Activated CD8-positive, alpha-beta T cell treated with anti-CD3 and anti-CD28 coated beads for 36 hours (primary cell): ENCODE results near the gene CRYBA2. TPM values are rescaled to one million over a fixed set of nuclear protein-coding genes. Genes with fewer than 3 reads are reported as not detected.

Source experiments
- ATAC-seq: fragments of 200-7000 bp; cut with Tn5 transposase; one replicate; pipeline ENCODE4 v1.10.0; 2021; ENCODE audit warnings: mild to moderate bottlenecking, moderate library complexity
- CTCF ChIA-PET: fragments of 350-600 bp; sonication (Branson Sonifier 250); formaldehyde crosslinking; loops from one replicate; lab custom pipeline; 2021; ENCODE audit warnings: antibody characterized with exemption; lab: Charles Lee
- POLR2A ChIA-PET: fragments of 350-600 bp; sonication (Branson Sonifier 250); formaldehyde crosslinking; loops from one replicate; lab custom pipeline; 2021; ENCODE audit warnings: antibody characterized with exemption; lab: Charles Lee
- DNase-seq: peaks from one replicate; pipeline ENCODE4 v3.0.0-alpha.2; 2020
- H3K27ac Mint-ChIP-seq: one replicate; pipeline ENCODE4 v1.8.0; 2021; ENCODE audit warnings: mild to moderate bottlenecking, mixed read lengths
- H3K27me3 Mint-ChIP-seq: one replicate; pipeline ENCODE4 v1.8.0; 2021; ENCODE audit warnings: mixed read lengths
- H3K36me3 Mint-ChIP-seq: one replicate; pipeline ENCODE4 v1.8.0; 2021; ENCODE audit warnings: low read depth, mixed read lengths
- H3K4me1 Mint-ChIP-seq: one replicate; pipeline ENCODE4 v1.8.0; 2021; ENCODE audit warnings: low read depth, mixed read lengths
- H3K4me3 Mint-ChIP-seq: one replicate; pipeline ENCODE4 v1.8.0; 2021; ENCODE audit warnings: mild to moderate bottlenecking, moderate library complexity, mixed read lengths
- H3K9me3 Mint-ChIP-seq: one replicate; pipeline ENCODE4 v1.8.0; 2021; ENCODE audit warnings: mixed read lengths
- intact Hi-C: fragments of 100-400 bp; cut with micrococcal nuclease; formaldehyde crosslinking; loops from one replicate; pipeline ENCODE4 v1.10.0; 2022
- total RNA-seq, 2 experiments: library from RNA; stranded (reverse); gene quantifications; one replicate each; pipeline ENCODE4 v1.2.3, GENCODE V29; 2021
- TF ChIP-seq, protein P1 (sequence below): fragments of 200-600 bp; IDR thresholded peaks from one replicate; pipeline ENCODE4 v1.8.0; 2022; ENCODE audit warnings: antibody characterized with exemption, mild to moderate bottlenecking

CRYBA2 gene, protein sequence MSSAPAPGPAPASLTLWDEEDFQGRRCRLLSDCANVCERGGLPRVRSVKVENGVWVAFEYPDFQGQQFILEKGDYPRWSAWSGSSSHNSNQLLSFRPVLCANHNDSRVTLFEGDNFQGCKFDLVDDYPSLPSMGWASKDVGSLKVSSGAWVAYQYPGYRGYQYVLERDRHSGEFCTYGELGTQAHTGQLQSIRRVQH
- not detected for total RNA-seq

DNA sequence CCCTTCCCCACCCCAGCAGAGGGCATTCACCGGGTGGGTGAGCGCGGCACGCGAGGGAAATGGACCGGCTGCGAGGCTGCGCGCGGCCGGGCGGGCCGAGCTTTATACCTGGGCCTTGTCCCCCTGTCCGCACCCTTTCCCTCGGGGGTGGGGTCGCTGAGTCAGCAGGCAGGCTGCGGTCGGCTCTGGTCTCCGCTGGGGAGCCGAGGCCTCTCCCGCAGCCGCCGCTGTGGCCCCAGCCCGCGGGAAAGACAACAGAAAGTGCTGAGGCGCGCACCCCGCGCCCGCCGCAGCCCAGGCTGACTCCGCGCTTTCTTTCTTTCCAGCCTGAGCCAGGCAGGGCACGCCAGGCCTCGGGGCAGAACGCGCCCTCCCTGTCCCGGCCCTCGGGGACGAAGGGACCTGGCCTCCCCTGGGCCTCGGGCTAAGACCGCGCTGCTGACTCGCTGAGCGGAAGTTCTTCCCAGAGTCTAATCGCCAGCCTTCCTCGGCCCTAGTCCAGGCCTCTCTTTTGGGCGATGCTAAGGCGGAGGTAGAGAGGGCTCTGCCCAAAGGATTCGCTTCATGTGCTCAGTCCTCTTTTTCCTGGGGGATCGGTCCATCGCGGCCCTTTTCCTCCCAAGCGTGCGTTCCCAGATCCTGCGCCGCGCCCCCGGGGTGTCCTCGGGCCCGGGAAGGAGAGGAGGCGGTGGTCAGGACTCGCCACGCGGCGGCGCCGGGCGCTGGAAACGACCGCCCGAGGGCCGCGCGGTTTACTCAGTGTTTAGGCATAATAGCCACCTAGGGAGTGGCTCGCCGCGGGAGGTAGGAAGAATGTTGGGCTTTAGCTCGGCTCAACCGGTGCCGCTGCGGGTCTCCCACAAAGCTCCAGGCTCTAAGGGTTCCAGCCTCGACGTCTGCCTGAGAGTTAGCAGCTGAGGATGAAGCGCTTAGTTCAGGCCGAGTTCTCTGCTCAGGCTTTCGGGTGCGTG lies at the start of gene CRYBA2:
Gene CRYBA2, minus strand, starts transcription at position 78 of the 971 bp plus-strand sequence. CDS start 246 bp downstream, outside the sequence.
- Mint-ChIP-seq H3K36me3 (no peaks in the 10 kb centered on the region), H3K9me3 (no peaks in the 10 kb centered on the region), H3K4me1 (peaks cover 4% of the 10 kb centered on the region), H3K27ac (no peak within 1 kb of the TSS), H3K4me3 (no peak within 1 kb of the TSS), H3K27me3 (peaks cover 82% of the 10 kb centered on the region)
- POLR2A ChIA-PET, result interaction anchor here (1.0 to 1.2 kb wide), 2 partner anchors 13 to 155 kb away, joined by 3 to 4 read pairs; no protein-coding TSS in a partner anchor
- CTCF ChIA-PET, result interaction anchor here (0.9 to 6.6 kb wide), 11 partner anchors 11 to 125 kb away, joined by 3 to 128 read pairs (median 9); partner anchors contain the start of genes CDK5R2 and FEV
- TF ChIP-seq, protein P1, sequence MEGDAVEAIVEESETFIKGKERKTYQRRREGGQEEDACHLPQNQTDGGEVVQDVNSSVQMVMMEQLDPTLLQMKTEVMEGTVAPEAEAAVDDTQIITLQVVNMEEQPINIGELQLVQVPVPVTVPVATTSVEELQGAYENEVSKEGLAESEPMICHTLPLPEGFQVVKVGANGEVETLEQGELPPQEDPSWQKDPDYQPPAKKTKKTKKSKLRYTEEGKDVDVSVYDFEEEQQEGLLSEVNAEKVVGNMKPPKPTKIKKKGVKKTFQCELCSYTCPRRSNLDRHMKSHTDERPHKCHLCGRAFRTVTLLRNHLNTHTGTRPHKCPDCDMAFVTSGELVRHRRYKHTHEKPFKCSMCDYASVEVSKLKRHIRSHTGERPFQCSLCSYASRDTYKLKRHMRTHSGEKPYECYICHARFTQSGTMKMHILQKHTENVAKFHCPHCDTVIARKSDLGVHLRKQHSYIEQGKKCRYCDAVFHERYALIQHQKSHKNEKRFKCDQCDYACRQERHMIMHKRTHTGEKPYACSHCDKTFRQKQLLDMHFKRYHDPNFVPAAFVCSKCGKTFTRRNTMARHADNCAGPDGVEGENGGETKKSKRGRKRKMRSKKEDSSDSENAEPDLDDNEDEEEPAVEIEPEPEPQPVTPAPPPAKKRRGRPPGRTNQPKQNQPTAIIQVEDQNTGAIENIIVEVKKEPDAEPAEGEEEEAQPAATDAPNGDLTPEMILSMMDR, result no peak
- intact Hi-C loops, result no loop called here
- ATAC-seq (no peak), DNase-seq (no peak)

DNA sequence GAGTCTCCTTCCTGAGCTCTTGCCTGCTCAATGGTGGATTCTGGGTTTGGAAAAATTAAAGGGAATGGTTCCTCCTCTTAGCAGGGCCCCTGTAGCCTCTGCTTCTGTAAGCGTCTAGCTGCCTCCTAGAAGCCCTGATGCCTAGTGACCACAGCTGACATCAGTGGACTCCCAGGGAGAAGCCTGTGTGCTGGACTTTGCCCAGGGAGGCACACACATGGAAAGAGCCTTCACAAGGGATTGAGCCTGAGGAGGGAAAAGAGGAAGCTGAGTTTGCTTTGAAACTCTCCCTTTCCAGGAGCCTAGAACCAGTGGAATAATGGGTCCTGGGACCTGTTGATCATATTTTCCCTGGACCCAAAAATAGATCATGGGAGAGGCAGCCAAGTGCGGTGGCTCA lies 49.5 kb upstream of the CRYBA2 start:
- POLR2A ChIA-PET, result interaction anchor here (0.7 to 0.8 kb wide), 2 partner anchors 19 to 163 kb away, joined by 3 read pairs; no protein-coding TSS in a partner anchor
- intact Hi-C loops, result no loop called here
- no peak overlapping the region for H3K27ac Mint-ChIP-seq

DNA sequence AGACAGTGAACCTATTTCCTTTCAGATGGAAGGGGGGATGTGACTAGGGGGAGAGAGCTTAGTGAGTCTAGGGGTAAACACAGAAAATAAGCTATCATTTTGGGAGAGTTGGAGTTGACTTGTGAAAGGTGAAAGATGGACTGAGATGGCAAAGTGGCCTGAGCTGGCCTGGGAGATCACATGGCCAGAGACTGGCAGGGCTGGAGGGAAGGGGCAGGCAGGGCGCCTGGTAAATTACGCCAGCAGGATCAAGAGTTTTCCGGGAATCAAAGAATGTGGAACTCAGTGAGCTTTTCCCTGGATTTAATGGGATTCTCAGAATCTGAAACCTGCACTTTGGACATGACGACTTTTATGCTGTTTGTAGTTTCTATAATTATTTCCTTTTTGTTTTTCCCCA lies 48.9 kb upstream of the CRYBA2 start:
- H3K4me1 Mint-ChIP-seq, result peaks cover 6% of the 10 kb centered on the region
- no peak for ATAC-seq
- ChIA-PET POLR2A (interaction anchor here (0.6 to 0.8 kb wide), 2 partner anchors 19 to 288 kb away, joined by 3 read pairs; no protein-coding TSS in a partner anchor), CTCF (interaction anchor here (0.7 to 3.9 kb wide), 11 partner anchors 12 to 144 kb away, joined by 3 to 29 read pairs (median 4); no protein-coding TSS in a partner anchor)
- TF ChIP-seq, protein P1, result no peak
- H3K36me3 Mint-ChIP-seq, result no peaks in the 10 kb centered on the region
- DNase-seq, result no peak
- no peaks in the 10 kb centered on the region for H3K9me3 Mint-ChIP-seq
- intact Hi-C loops, result no loop called here
- peaks cover 63% of the 10 kb centered on the region for H3K27me3 Mint-ChIP-seq
- H3K4me3 Mint-ChIP-seq, result no peak overlapping the region
- H3K27ac Mint-ChIP-seq, result no peak overlapping the region

More for the DNA sequence above, 49.5 kb upstream of the CRYBA2 start:
- CTCF ChIA-PET, result interaction anchor here (0.7 to 3.9 kb wide), 14 partner anchors 13 to 145 kb away, joined by 3 to 29 read pairs (median 4); no protein-coding TSS in a partner anchor
- Mint-ChIP-seq H3K27me3 (peaks cover 61% of the 10 kb centered on the region), H3K36me3 (no peaks in the 10 kb centered on the region), H3K4me1 (peaks cover 6% of the 10 kb centered on the region), H3K9me3 (no peaks in the 10 kb centered on the region), H3K4me3 (no peak overlapping the region)
- DNase-seq (no peak), ATAC-seq (no peak)
- TF ChIP-seq, protein P1, result no peak

DNA sequence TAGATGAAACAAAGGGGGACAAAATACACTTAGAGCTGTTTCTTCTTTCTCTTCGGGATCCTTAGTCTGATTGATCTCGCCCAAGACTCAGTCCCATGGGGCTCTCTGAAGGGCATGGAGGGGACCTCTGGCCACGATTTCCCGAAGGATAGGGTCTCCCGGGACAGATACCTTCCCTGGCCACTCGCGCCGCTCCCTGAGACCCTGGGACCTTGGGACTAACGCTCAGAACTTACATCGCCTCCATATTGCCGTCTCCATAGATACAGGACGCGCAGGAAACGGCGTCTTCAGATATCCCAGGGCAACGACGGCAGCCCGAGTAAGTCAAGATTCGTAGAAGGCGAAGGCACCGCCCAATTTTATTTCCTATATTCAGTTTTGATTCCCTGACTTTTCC lies 48.0 kb upstream of the CRYBA2 start, which contains the start of gene CFAP65:
Gene CFAP65, minus strand, starts transcription at position 265 of the 400 bp plus-strand sequence. CDS start 2,468 bp downstream, outside the sequence.
- H3K36me3 Mint-ChIP-seq, result no peaks in the 10 kb centered on the region
- POLR2A ChIA-PET, result no interaction called here
- ATAC-seq (peak; percentile 60), DNase-seq (peak; percentile 64)
- intact Hi-C loops, result no loop called here
- peaks cover 58% of the 10 kb centered on the region for H3K27me3 Mint-ChIP-seq
- H3K4me3 Mint-ChIP-seq, result peak within 1 kb of the TSS; percentile 46
- no peak within 1 kb of the TSS for H3K27ac Mint-ChIP-seq
- TF ChIP-seq, protein P1, result no peak
- H3K9me3 Mint-ChIP-seq, result no peaks in the 10 kb centered on the region
- CTCF ChIA-PET, result interaction anchor here (1.0 to 3.9 kb wide), 6 partner anchors 11 to 113 kb away, joined by 3 to 29 read pairs (median 4); no protein-coding TSS in a partner anchor
- peaks cover 6% of the 10 kb centered on the region for H3K4me1 Mint-ChIP-seq
